VCaP (cell line): Measurements from ENCODE around the gene PTPN20.

ENCODE experiments used
- H3K27ac ChIP-seq: fragments of 450-650 bp; 2 replicates; pipeline ENCODE4 v1.5.1; 2017
- CTCF ChIP-seq: fragments of 450-650 bp; conservative IDR thresholded peaks from 2 replicates; pipeline ENCODE4 v1.5.1; 2017; ENCODE audit warnings: mild to moderate bottlenecking, moderate library complexity

PTPN20 gene

GRCh38 chr10:47041396-47042198 lies 130.4 kb downstream of the PTPN20 start:
- no peak overlapping the region for H3K27ac ChIP-seq
- TF ChIP-seq CTCF, result no peak

- H3K27ac ChIP-seq, result no peak overlapping the region
- TF ChIP-seq CTCF, result no peak
These were observed 130.9 kb downstream of the PTPN20 start for GRCh38 chr10:47042199-47042473.

- no peak for TF ChIP-seq CTCF
- no peak overlapping the region for H3K27ac ChIP-seq
These were observed 131.8 kb downstream of the PTPN20 start for GRCh38 chr10:47042780-47043750.

GRCh38 chr10:47043928-47044538 lies 132.8 kb downstream of the PTPN20 start:
- H3K27ac ChIP-seq, result no peak overlapping the region
- TF ChIP-seq CTCF, result no peak

GRCh38 chr10:47044741-47045140 lies 133.5 kb downstream of the PTPN20 start:
- no peak for TF ChIP-seq CTCF
- H3K27ac ChIP-seq, result no peak overlapping the region

- no peak overlapping the region for H3K27ac ChIP-seq
- no peak for TF ChIP-seq CTCF
These were observed 134.2 kb downstream of the PTPN20 start for GRCh38 chr10:47045331-47045861.
